Fibroblast of pulmonary artery (primary cell): ENCODE measurements around the gene HJV.

Source experiments
- DNase-seq: peaks from one replicate; pipeline ENCODE4 v3.0.0-alpha.2; 2010; ENCODE audit warnings: low read depth
- H3K4me3 ChIP-seq: replicated peaks from 2 replicates; pipeline ENCODE4 v1.5.1; 2011; ENCODE audit warnings: low read depth, mild to moderate bottlenecking, control low read depth, low read length, moderate library complexity
- CTCF ChIP-seq: IDR thresholded peaks from 2 replicates; pipeline ENCODE4 v1.5.1; 2011; ENCODE audit warnings: mild to moderate bottlenecking, control low read depth, low read length, inconsistent platforms; ENCODE audit errors: missing control alignments

HJV gene

GRCh38 chr1:145997016-145997717 lies 24.4 kb downstream of the HJV start:
- no peak for DNase-seq
- no peak for TF ChIP-seq CTCF

GRCh38 chr1:145996433-145997015 lies 25.0 kb downstream of the HJV start, which contains the start of gene TXNIP:
Gene TXNIP, minus strand, starts transcription at chr1:145996579. Its CDS starts 313 bp downstream, at chr1:145996266.
- peak; percentile 98 for DNase-seq
- no peak for TF ChIP-seq CTCF
- peak within 1 kb of the TSS; percentile 98 for H3K4me3 ChIP-seq

More at GRCh38 chr1:145997016-145997717, 24.4 kb downstream of the HJV start:
- H3K4me3 ChIP-seq = peak overlapping the region; percentile 98

- peak overlapping the region; percentile 98 for H3K4me3 ChIP-seq
- DNase-seq = no peak
- TF ChIP-seq CTCF = no peak
Measured at GRCh38 chr1:145995964-145996432, 25.5 kb downstream of the HJV start.

- DNase-seq = no peak
- TF ChIP-seq CTCF = no peak
- H3K4me3 ChIP-seq = peak overlapping the region; percentile 98
Measured at GRCh38 chr1:145995148-145995881, 26.2 kb downstream of the HJV start.

GRCh38 chr1:145994391-145995120 lies 27.0 kb downstream of the HJV start:
- DNase-seq = no peak
- no peak for TF ChIP-seq CTCF

GRCh38 chr1:145993618-145994390 lies 27.7 kb downstream of the HJV start:
- no peak for TF ChIP-seq CTCF
- DNase-seq = no peak
- peak overlapping the region; percentile 98 for H3K4me3 ChIP-seq

More at GRCh38 chr1:145994391-145995120, 27.0 kb downstream of the HJV start:
- H3K4me3 ChIP-seq = peak overlapping the region; percentile 98
